K562 (cell line): Measurements from ENCODE around the gene CFAP157. TPM values are rescaled to one million over a fixed set of nuclear protein-coding genes. Genes with fewer than 3 reads are reported as not detected.
A peak's percentile ranks its signal among the peaks of the same experiment; 100 is the strongest.

Experiments used
- ATAC-seq: fragments of 200-7000 bp; cut with Tn5 transposase; 3 replicates; pipeline ENCODE4 v1.9.1; 2020; ENCODE audit warnings: moderate library complexity
- BruUV-seq: library from RNA; stranded (reverse); fragments of 400-500 nt; replicated peaks from 2 replicates; lab custom pipeline; 2021; lab: Mats Ljungman, UMichigan
- CTCF ChIA-PET: fragments of 300-600 bp; formaldehyde crosslinking; extraction: SDS; loops from one replicate; lab custom pipeline; 2021; ENCODE audit warnings: low intra/inter-chr PET ratio; lab: Yijun Ruan, JAX
- POLR2A ChIA-PET: fragments of 300-600, 350-650 bp; sonication (Branson Sonifier 250); formaldehyde crosslinking; extraction: SDS; loops from one replicate; lab custom pipeline; 2021; ENCODE audit warnings: antibody characterized with exemption, inconsistent platforms; lab: Yijun Ruan, JAX
- DNase-seq, 4 experiments: peaks; one replicate each; pipeline versions ENCODE4 v3.0.0 to v3.0.0-alpha.2; 2011 to 2018; ENCODE audit warnings: low spot score in 3 of 4, mixed read lengths in 3 of 4; ENCODE audit errors: extremely low read depth in 1 of 4
- FAIRE-seq: peaks from 2 replicates; lab custom pipeline; 2011; peaks lifted over from hg19 to GRCh38; lab: Jason Lieb, UNC
- H2AFZ ChIP-seq: 2 replicates; pipeline ENCODE4 v1.6.0; 2011; ENCODE audit warnings: low read depth, low read length, control low read depth, inconsistent platforms
- H3K27ac ChIP-seq: fragments of 200-600 bp; 3 replicates; pipeline ENCODE4 v1.8.0; 2011; ENCODE audit warnings: low read depth, mild to moderate bottlenecking, control low read depth, inconsistent platforms, low read length, moderate library complexity, mixed read lengths; ENCODE audit errors: extremely low read depth
- H3K27me3 ChIP-seq, 2 experiments: fragments of 300-600 bp in 1 of 2; 2 replicates in 1 of 2; 3 replicates in 1 of 2; pipeline versions ENCODE4 v1.6.0 to v1.8.0; 2011; ENCODE audit warnings: inconsistent platforms in 2 of 2, low read length in 2 of 2, mild to moderate bottlenecking in 1 of 2, mixed read lengths in 1 of 2, moderate library complexity in 1 of 2; ENCODE audit not compliant: control insufficient read depth in 2 of 2, insufficient read depth in 2 of 2
- H3K36me3 ChIP-seq: fragments of 300-600 bp; 3 replicates; pipeline ENCODE4 v1.8.0; 2011; ENCODE audit warnings: mild to moderate bottlenecking, low read length, inconsistent platforms; ENCODE audit not compliant: control insufficient read depth, insufficient read depth
- H3K4me1 ChIP-seq, 2 experiments: fragments of 200-600 bp in 1 of 2; replicated peaks in 1 of 2; 2 replicates in 1 of 2; 3 replicates in 1 of 2; pipeline versions ENCODE4 v1.5.1 to v1.8.0; 2011; ENCODE audit warnings: inconsistent platforms in 2 of 2, low read length in 2 of 2, mild to moderate bottlenecking in 1 of 2, mixed read lengths in 1 of 2, moderate library complexity in 1 of 2; ENCODE audit not compliant: control insufficient read depth in 2 of 2, insufficient read depth in 2 of 2
- H3K4me2 ChIP-seq: 2 replicates; pipeline ENCODE4 v1.6.1; 2011; ENCODE audit warnings: low read length, control low read depth, inconsistent platforms, mixed read lengths; ENCODE audit not compliant: insufficient read depth
- H3K4me3 ChIP-seq: fragments of 200-600 bp; sonication (generic), shearing (Covaris generic); 2 replicates; pipeline ENCODE4 v1.5.1; 2016; ENCODE audit warnings: control low read depth, inconsistent platforms
- H3K79me2 ChIP-seq: fragments of 200-600 bp; 3 replicates; pipeline ENCODE4 v1.8.0; 2011; ENCODE audit warnings: low read length, inconsistent platforms; ENCODE audit not compliant: control insufficient read depth, insufficient read depth
- H3K9ac ChIP-seq, 2 experiments: 2 replicates each; pipeline versions ENCODE4 v1.6.0 to v1.6.1; 2011; ENCODE audit warnings: low read depth in 2 of 2, low read length in 2 of 2, control low read depth in 1 of 2, inconsistent platforms in 1 of 2, mild to moderate bottlenecking in 1 of 2, mixed read lengths in 1 of 2; ENCODE audit not compliant: insufficient read depth in 1 of 2
- H3K9me1 ChIP-seq: one replicate; pipeline ENCODE4 v1.6.0; 2011; ENCODE audit warnings: inconsistent platforms, mild to moderate bottlenecking, low read length, moderate library complexity; ENCODE audit not compliant: control insufficient read depth, insufficient read depth
- H3K9me3 ChIP-seq: replicated peaks from 2 replicates; pipeline ENCODE4 v1.5.1; 2011; ENCODE audit warnings: low read depth, low read length, inconsistent platforms; ENCODE audit not compliant: control insufficient read depth, insufficient read depth
- H4K20me1 ChIP-seq: replicated peaks from 2 replicates; pipeline ENCODE4 v1.6.1; 2011; ENCODE audit warnings: low read length, inconsistent platforms, mixed read lengths; ENCODE audit not compliant: control insufficient read depth, insufficient read depth
- CSDE1 ChIP-seq, 2 experiments: fragments of 450-650 bp; IDR thresholded peaks; 2 replicates each; pipeline ENCODE4 v1.6.1; 2016; ENCODE audit warnings: mild to moderate bottlenecking in 1 of 2
- HDAC3 ChIP-seq: fragments of 450-650 bp; IDR thresholded peaks from 2 replicates; pipeline ENCODE4 v1.6.1; 2018; ENCODE audit warnings: borderline replicate concordance, mild to moderate bottlenecking, moderate library complexity; ENCODE audit not compliant: partially characterized antibody
- HINFP ChIP-seq: fragments of 450-650 bp; conservative IDR thresholded peaks from 2 replicates; pipeline ENCODE4 v1.6.1; 2016; ENCODE audit warnings: missing genetic modification characterization, low read depth, mild to moderate bottlenecking, control low read depth, missing compliant biosample characterization
- KDM1A ChIP-seq, 2 experiments: fragments of 450-650 bp; IDR thresholded peaks; 2 replicates each; pipeline ENCODE4 v1.6.1; 2016; ENCODE audit warnings: mild to moderate bottlenecking in 2 of 2
- KLF6 ChIP-seq: fragments of 250-450 bp; sonication (Bioruptor Pico); IDR thresholded peaks from 2 replicates; pipeline ENCODE4 v1.4.0; 2020; ENCODE audit warnings: mild to moderate bottlenecking, moderate library complexity, borderline replicate concordance
- LEF1 ChIP-seq: fragments of 450-650 bp; IDR thresholded peaks from 2 replicates; pipeline ENCODE4 v1.6.1; 2016; ENCODE audit warnings: mild to moderate bottlenecking
- NCOA4 ChIP-seq: fragments of 450-650 bp; IDR thresholded peaks from 2 replicates; pipeline ENCODE4 v1.6.1; 2018; ENCODE audit warnings: mild to moderate bottlenecking; ENCODE audit not compliant: partially characterized antibody
- PHF21A ChIP-seq: fragments of 450-650 bp; IDR thresholded peaks from 2 replicates; pipeline ENCODE4 v1.6.1; 2017; ENCODE audit warnings: low read depth, borderline replicate concordance
- RBM25 ChIP-seq: fragments of 200-400 bp; formaldehyde crosslinking; IDR thresholded peaks from 2 replicates; pipeline ENCODE4 v1.6.1; 2018; ENCODE audit warnings: low read length, low read depth, moderate library complexity; ENCODE audit not compliant: severe bottlenecking
- SAFB ChIP-seq: fragments of 200-400 bp; formaldehyde crosslinking; IDR thresholded peaks from 2 replicates; pipeline ENCODE4 v1.6.1; 2017; ENCODE audit warnings: low read depth, low read length, borderline replicate concordance
- SPI1 ChIP-seq: IDR thresholded peaks from 2 replicates; pipeline ENCODE4 v1.6.1; 2011; ENCODE audit warnings: low read depth, low read length, control low read depth, borderline replicate concordance
- SRSF1 ChIP-seq: fragments of 200-400 bp; formaldehyde crosslinking; IDR thresholded peaks from 2 replicates; pipeline ENCODE4 v1.6.1; 2017; ENCODE audit warnings: mild to moderate bottlenecking, low read depth, low read length, moderate library complexity
- YY1 ChIP-seq, 3 experiments: IDR thresholded peaks; 2 replicates each; pipeline ENCODE4 v1.6.1; 2011; ENCODE audit warnings: low read length in 2 of 3, mild to moderate bottlenecking in 2 of 3, moderate library complexity in 2 of 3, borderline replicate concordance in 1 of 3, control low read depth in 1 of 3, low read depth in 1 of 3; ENCODE audit not compliant: insufficient read depth in 3 of 3, insufficient replicate concordance in 2 of 3, control insufficient read depth in 1 of 3, insufficient read length in 1 of 3; ENCODE audit errors: extremely low read depth in 1 of 3
- ZBTB7A ChIP-seq: IDR thresholded peaks from 2 replicates; pipeline ENCODE4 v1.6.1; 2011; ENCODE audit warnings: low read depth, mild to moderate bottlenecking, low read length, moderate library complexity, borderline replicate concordance; ENCODE audit not compliant: control insufficient read depth
- ZFX ChIP-seq: sonication (generic); formaldehyde crosslinking; IDR thresholded peaks from 2 replicates; pipeline ENCODE4 v1.8.0; 2022; ENCODE audit warnings: mild to moderate bottlenecking, missing genetic modification reagents, moderate library complexity
- ZNF280A ChIP-seq: fragments of 450-650 bp; IDR thresholded peaks from 2 replicates; pipeline ENCODE4 v1.6.1; 2018; ENCODE audit warnings: mild to moderate bottlenecking, low read depth; ENCODE audit not compliant: partially characterized antibody
- ZNF311 ChIP-seq: fragments of 250-450 bp; sonication (Bioruptor Pico); IDR thresholded peaks from 2 replicates; pipeline ENCODE4 v1.4.0; 2020; ENCODE audit warnings: mild to moderate bottlenecking, moderate library complexity
- ZNF717 ChIP-seq: fragments of 250-450 bp; sonication (Bioruptor Pico); IDR thresholded peaks from 2 replicates; pipeline ENCODE4 v1.5.0; 2021
- WGBS: fragments of 100-300 bp; shearing (Covaris generic); methylation state at CpG from one replicate; pipeline ENCODE4 v1.1.6; 2016; ENCODE audit warnings: low coverage, mixed read lengths; ENCODE audit not compliant: insufficient coverage; ENCODE audit errors: missing lambda C conversion rate; 5-methylcytosine and 5-hydroxymethylcytosine counted together
- in situ Hi-C: fragments of 300-500 bp; cut with MboI; formaldehyde crosslinking; loops from 4 replicates; pipeline ENCODE4 v1.15.0; 2018; ENCODE audit warnings: inconsistent platforms, mixed read lengths
- intact Hi-C: fragments of 100-400 bp; cut with micrococcal nuclease; formaldehyde crosslinking; loops from 2 replicates; pipeline ENCODE4 v1.14.2; 2022
- polyA plus RNA-seq, 8 experiments: library from polyadenylated mRNA; depleted of rRNA in 4 of 8; stranded (reverse) in 5 of 8; unstranded in 3 of 8; fragments of >200 nt; fragmentation: Nextera tagmentation in 2 of 8; fragmentation: Illumina TruSeq in 1 of 8; extraction: Ambion mirVana in 2 of 8; extraction: Trizol in 1 of 8; gene quantifications; 2 replicates each; pipeline versions ENCODE4 v1.2.1 to v1.2.3, GENCODE V29; 2011 to 2014; ENCODE audit warnings: inconsistent platforms in 1 of 8, missing spikeins in 1 of 8
- total RNA-seq, 7 experiments: library from RNA; depleted of rRNA in 6 of 7; stranded (reverse); fragments of >200 nt in 6 of 7; fragmentation: Illumina TruSeq in 2 of 7; extraction: Trizol in 2 of 7; gene quantifications; 2 replicates each; pipeline versions ENCODE4 v1.2.1 to v1.2.3, GENCODE V29; 2011 to 2021; ENCODE audit warnings: low replicate concordance in 1 of 7

The CFAP157 gene
- total and polyA plus RNA-seq, 9 of the 15 experiments (the other 6 are each of a cell fraction or from before 2014, with no cell fraction given) = 0.03 TPM; not detected in 8

GRCh38 chr9:127734747-127735529, 28.1 kb downstream of the CFAP157 start, which contains the start of gene TOR2A:
TOR2A (minus strand) TSS chr9:127735294; CDS start chr9:127735270, 24 bp downstream.
- H3K4me1 ChIP-seq = peaks cover 7 to 43% of the 10 kb centered on the region in 2 experiments; a peak in 4 of 5 replicates
- no peaks in the 10 kb centered on the region for H3K36me3 ChIP-seq
- DNase-seq (peak; percentile 95 to 98 (median 97)), FAIRE-seq (peak; percentile 92), ATAC-seq (peak; percentile 98)
- H3K4me3 ChIP-seq = peak within 1 kb of the TSS; percentile 74
- peak within 1 kb of the TSS; percentile 79 for H3K4me2 ChIP-seq
- H2AFZ ChIP-seq = peak within 1 kb of the TSS; percentile 98
- intact Hi-C loops = loop anchor here (1.0 to 10.0 kb wide), 8 partner anchors 50 to 300 kb away; no protein-coding TSS in a partner anchor
- H3K79me2 ChIP-seq = peaks cover 4% of the 10 kb centered on the region; the same call in 2 of the 3 replicates
- no peaks in the 10 kb centered on the region for H3K9me1 ChIP-seq
- BruUV-seq = no TSS peak
- H3K9ac ChIP-seq = peak within 1 kb of the TSS; percentile 75 to 92
- no peaks in the 10 kb centered on the region for H3K9me3 ChIP-seq
- H4K20me1 ChIP-seq = no peaks in the 10 kb centered on the region; the same call in 1 of the 2 replicates
- ChIA-PET POLR2A (interaction anchor here (0.5 to 1.4 kb wide), 17 partner anchors 9 to 627 kb away, joined by 3 to 6 read pairs (median 3); partner anchors contain the start of genes PTRH1 and TTC16), CTCF (interaction anchor here (0.6 to 3.4 kb wide), 15 partner anchors 50 to 530 kb away, joined by 3 to 49 read pairs (median 4); partner anchors contain the start of genes CDK9 and ST6GALNAC4)
- in situ Hi-C loops = loop anchor here (5.0 to 10.0 kb wide), 5 partner anchors 47 to 233 kb away; partner anchors contain the start of gene ST6GALNAC4
- no peaks in the 10 kb centered on the region for H3K27me3 ChIP-seq
- WGBS = under 1% methylated on average over 62 of the region's 76 CpGs
- peak within 1 kb of the TSS; percentile 87 for H3K27ac ChIP-seq
- peak; percentile 41 to 87 (median 84) for TF ChIP-seq YY1 (IDR thresholded peaks at IDR 0.05; ENCODE audit: borderline replicate concordance in 1 of 3, control insufficient read depth in 1 of 3, extremely low read depth in 1 of 3, insufficient read depth in 3 of 3, insufficient read length in 1 of 3, insufficient replicate concordance in 2 of 3, low read depth in 1 of 3, low read length in 2 of 3)
- TF ChIP-seq ZBTB7A = peak; percentile 91
- no peak for TF ChIP-seq SAFB
- TF ChIP-seq HDAC3 = no peak
- TF ChIP-seq SPI1 = peak; percentile 91
- TF ChIP-seq ZNF311 = no peak
- TF ChIP-seq PHF21A = 0 out of 2 replicates have a peak, but pooled peaks have one; percentile 25
- no peak for TF ChIP-seq HINFP
- TF ChIP-seq RBM25 = no peak
- peak in 1 of 2 experiments; percentile 96; a peak in 2 of 4 replicates for TF ChIP-seq CSDE1 (IDR thresholded peaks at IDR 0.05)
- no peak for TF ChIP-seq ZNF280A
- no peak for TF ChIP-seq KDM1A (IDR thresholded peaks at IDR 0.05)
- no peak for TF ChIP-seq ZNF717 (CRISPR knock-in tag)
- TF ChIP-seq ZFX (CRISPR knock-in tag) = peak; percentile 98
- no peak for TF ChIP-seq KLF6
- no peak for TF ChIP-seq SRSF1
- TF ChIP-seq LEF1 = no peak
- TF ChIP-seq NCOA4 = no peak
